SK-MEL-5 (cell line): ENCODE results near the gene GABRA6. TPM values are rescaled to one million over a fixed set of nuclear protein-coding genes. Genes with fewer than 3 reads are reported as not detected.
"Not testable (repeated sequence)": the region's sequence is repeated elsewhere in the genome, so short reads cannot be mapped to it uniquely, and the experiment has no call there.

Experiments used
- DNase-seq: peaks from one replicate; pipeline ENCODE4 v3.0.0-alpha.2; 2016; ENCODE audit warnings: low read depth, low spot score
- in situ Hi-C: cut with HindIII; loops from 2 replicates; pipeline ENCODE4 v1.10.0; 2016; ENCODE audit warnings: low sequenced_read_pairs, high pct_unique_total_duplicates, low pct_unique_long_range_greater_than_20kb
- polyA plus RNA-seq, 2 experiments: library from polyadenylated mRNA; depleted of rRNA; stranded (reverse); fragments of >200 nt; gene quantifications; 2 replicates each; pipeline ENCODE4 v1.2.3, GENCODE V29; 2015
- total RNA-seq: library from RNA; depleted of rRNA; stranded (reverse); fragments of >200 nt; shearing (Covaris generic); gene quantifications from 2 replicates; pipeline ENCODE4 v1.2.3, GENCODE V29; 2014; rRNA removed

The GABRA6 gene
- total RNA-seq = not detected in 2 replicates
- not detected in 2 replicates for polyA plus RNA-seq (2015; cell fraction: cytosol; rRNA removed)
- polyA plus RNA-seq (2015; cell fraction: nucleus; rRNA removed) = not detected in 2 replicates

- in situ Hi-C loops = no loop called here
- no peak for DNase-seq
These were observed at the start of gene GABRA6 for GRCh38 chr5:161685461-161685860. Gene GABRA6, plus strand, starts transcription at chr5:161685721. Its CDS starts 269 bp downstream, at chr5:161685990.

- no peak for DNase-seq
- in situ Hi-C loops = no loop called here
These were observed 47.9 kb upstream of the GABRA6 start for GRCh38 chr5:161637591-161637990.

DNA sequence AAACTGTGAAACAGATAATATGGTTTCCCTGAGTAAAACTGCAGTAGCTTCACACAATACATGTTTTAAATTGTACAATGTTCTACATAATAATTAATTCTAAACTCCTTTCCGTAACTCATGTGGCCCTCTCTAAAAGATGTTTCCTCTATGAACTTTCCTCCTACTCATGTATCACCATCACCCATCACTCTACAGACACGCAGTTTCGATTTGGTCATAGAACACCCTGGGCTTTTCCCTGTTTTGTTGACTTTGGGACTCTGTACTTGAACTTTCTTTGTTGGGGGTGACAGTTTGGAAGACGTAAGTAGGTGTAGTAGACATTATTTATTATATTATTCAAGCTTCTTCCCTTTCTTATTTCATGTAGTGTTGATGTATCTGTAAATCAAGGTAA lies 44.1 kb upstream of the GABRA6 start:
- in situ Hi-C loops = no loop called here
- no peak for DNase-seq

DNA sequence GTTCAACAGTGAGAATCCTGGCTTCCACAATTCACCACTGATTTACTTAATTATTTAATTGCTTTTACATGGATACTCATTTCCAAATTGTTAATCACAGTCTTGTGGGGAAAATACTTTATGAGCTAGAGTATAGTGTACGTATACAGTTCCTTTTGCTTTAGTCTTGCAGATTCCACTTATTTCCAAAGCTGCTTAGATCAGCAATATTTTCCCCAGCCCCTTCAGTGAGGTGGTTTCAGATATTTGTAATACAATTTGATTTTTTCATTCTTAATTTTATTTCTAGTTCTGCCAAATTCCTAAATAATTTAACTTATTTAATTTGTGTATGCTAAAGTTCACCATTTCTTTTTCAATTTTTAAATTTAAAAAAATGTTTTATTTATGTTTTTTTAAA lies 40.3 kb upstream of the GABRA6 start:
- DNase-seq = no peak
- in situ Hi-C loops = no loop called here

- in situ Hi-C loops, DNase-seq: not testable (repeated sequence)
These were observed 33.6 kb upstream of the GABRA6 start for GRCh38 chr5:161651926-161652325.

DNA sequence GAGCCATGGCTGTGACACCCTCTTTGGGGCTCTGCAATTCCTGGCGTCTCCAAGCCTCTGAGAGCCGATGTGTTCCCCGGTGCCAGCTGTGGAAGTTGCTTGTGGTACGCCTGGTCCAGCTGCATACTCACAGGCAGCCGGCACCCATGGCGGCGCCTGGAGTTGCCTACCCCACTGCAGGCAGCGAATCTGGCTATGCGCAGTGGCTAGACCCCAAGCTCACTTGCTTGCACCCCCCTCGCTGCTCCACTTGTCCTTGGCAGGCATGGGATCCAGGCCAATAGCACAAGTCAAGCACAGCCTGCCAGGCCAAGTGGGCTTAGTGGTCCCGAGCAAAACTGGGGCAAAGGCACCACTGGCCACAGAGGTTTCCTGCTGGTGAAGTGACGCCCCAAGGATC lies 24.7 kb upstream of the GABRA6 start:
- DNase-seq = no peak
- in situ Hi-C loops = no loop called here

DNA sequence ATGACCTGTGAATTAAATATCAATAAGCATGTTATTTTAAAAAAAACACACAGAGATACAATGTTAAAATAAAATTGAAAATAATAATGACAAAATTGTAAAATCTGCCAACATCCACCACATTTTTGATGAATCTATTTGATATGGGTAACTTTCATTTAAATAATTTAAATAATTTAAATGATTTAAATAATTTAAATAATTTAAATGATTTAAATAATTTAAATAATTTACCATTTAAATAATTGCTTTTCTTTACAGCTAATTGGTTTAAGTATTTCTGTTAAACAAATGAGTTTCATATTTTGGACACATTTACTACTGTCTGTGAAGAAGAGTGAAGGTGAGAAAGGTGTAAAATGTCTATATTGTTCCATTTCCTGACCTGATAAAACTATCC lies 22.1 kb upstream of the GABRA6 start:
- in situ Hi-C loops = no loop called here
- DNase-seq = no peak

GRCh38 chr5:161676103-161676502 lies 9.4 kb upstream of the GABRA6 start:
- peak; percentile 43 for DNase-seq
- in situ Hi-C loops = no loop called here

GRCh38 chr5:161686149-161686548 lies 628 bp downstream of the GABRA6 start:
- no peak for DNase-seq
- in situ Hi-C loops = no loop called here

DNA sequence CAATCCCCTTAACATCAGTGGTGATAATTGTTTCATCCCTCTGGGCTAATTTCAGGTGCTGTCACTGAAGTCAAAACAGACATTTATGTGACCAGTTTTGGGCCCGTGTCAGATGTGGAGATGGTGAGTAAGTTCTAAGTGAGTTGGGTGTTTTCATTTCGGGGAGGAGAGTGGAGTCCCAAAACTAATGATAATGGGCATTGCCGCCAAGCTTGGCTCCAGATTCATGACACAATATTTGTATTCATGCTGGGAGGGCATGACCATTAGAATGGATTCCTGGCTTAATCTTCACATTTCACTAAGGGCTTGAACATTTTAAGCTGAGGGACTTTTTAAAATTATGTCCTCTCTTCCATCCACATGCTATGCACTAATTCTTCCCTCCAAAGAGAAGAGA lies 1.4 kb downstream of the GABRA6 start:
- in situ Hi-C loops = no loop called here
- no peak for DNase-seq

GRCh38 chr5:161687316-161687715 lies 1.8 kb downstream of the GABRA6 start:
- in situ Hi-C loops = no loop called here
- DNase-seq = no peak

DNA sequence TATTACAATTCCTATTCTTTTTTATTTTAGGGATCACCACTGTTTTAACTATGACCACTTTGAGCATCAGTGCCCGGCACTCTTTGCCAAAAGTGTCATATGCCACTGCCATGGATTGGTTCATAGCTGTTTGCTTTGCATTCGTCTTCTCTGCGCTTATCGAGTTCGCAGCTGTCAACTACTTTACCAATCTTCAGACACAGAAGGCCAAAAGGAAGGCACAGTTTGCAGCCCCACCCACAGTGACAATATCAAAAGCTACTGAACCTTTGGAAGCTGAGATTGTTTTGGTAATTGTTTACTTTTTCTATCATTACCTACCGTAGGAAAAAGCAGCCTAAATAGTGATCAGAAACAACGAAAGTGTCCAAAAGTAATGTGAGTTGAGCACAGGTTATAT lies 6.4 kb downstream of the GABRA6 start:
- in situ Hi-C loops = no loop called here
- no peak for DNase-seq

- no peak for DNase-seq
- in situ Hi-C loops = no loop called here
These were observed 11.5 kb downstream of the GABRA6 start for GRCh38 chr5:161697001-161697400.

GRCh38 chr5:161700065-161700464 lies 14.5 kb downstream of the GABRA6 start:
- no peak for DNase-seq
- in situ Hi-C loops = no loop called here

- DNase-seq = no peak
- in situ Hi-C loops = no loop called here
These were observed 18.0 kb downstream of the GABRA6 start for GRCh38 chr5:161703528-161703927.

DNA sequence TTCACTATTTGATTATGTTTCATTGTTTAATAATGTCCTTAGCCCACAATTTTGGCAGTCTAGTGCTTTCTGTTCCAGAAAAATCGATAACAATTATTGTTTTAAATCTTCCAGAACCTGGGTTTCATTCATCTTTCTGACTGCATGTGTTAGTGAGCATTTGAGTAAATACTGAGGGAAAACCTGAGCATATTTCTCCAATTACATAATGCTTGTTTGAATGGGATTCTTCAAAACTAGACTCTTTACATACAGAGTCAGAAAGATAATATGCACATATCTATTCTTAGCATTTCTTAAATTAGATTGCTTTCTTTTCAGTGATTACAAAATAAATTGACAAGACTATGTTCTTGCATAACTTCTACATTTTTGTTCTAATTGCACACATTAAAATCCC lies 21.9 kb downstream of the GABRA6 start:
- in situ Hi-C loops = no loop called here
- no peak for DNase-seq

DNA sequence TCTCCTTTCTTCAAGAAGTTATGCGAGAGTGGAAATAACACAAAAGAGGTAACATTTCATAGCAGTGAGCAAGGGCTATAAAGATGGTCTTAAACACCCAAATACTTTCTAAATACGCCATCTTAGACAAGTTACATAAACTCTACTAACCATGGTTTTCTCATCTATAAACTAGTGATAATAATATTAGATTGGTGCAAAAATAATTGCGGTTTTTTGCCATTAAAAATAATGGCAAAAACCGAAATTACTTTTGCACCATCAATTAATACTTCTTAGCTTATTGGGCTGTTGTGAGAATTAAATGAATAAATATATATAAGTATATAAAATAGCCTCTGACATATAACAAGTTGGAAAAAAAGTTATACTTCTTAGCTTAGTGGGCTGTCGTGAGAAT lies 23.7 kb downstream of the GABRA6 start:
- DNase-seq = no peak
- in situ Hi-C loops = no loop called here

GRCh38 chr5:161713042-161713441 lies 27.5 kb downstream of the GABRA6 start:
- no peak for DNase-seq
- in situ Hi-C loops = no loop called here

DNA sequence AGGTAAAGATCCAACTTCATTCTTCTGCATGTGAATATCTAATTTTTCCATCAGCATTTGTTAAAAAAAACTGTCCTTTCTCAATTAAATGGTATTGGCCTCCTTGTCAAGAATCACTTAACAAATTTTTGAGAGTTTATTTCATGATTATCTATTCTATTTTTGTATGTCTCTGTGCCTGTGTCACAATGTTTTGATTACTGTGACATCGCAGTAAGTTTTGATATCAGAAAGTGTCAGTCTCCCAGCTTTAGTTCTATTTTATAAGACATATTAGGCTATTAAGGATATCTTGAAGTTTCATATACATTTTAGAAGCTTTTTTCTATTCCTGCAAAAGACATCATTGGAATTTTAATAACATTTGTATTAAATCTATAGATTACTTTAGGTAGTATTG lies 33.6 kb downstream of the GABRA6 start:
- in situ Hi-C loops = no loop called here
- DNase-seq = no peak

GRCh38 chr5:161720460-161720859 lies 34.9 kb downstream of the GABRA6 start:
- DNase-seq = no peak
- in situ Hi-C loops = no loop called here
